SK-N-MC (cell line): ENCODE results near the gene JPT2.

Experiments
- EZH2 ChIP-seq: fragments of 200-600 bp; sonication (generic); IDR thresholded peaks from one replicate; pipeline ENCODE4 v1.6.1; 2017; ENCODE audit warnings: antibody characterized with exemption
- FOXP2 ChIP-seq: optimal IDR thresholded peaks from 2 replicates; pipeline ENCODE3; 2011; ENCODE audit warnings: mild to moderate bottlenecking, moderate library complexity; ENCODE audit not compliant: insufficient read depth; ENCODE audit errors: extremely low read length, control extremely low read depth
- POLR2AphosphoS5 ChIP-seq: IDR thresholded peaks from 2 replicates; pipeline ENCODE4 v1.6.1; 2012; ENCODE audit warnings: mild to moderate bottlenecking, low read depth, low read length, borderline replicate concordance

DNA sequence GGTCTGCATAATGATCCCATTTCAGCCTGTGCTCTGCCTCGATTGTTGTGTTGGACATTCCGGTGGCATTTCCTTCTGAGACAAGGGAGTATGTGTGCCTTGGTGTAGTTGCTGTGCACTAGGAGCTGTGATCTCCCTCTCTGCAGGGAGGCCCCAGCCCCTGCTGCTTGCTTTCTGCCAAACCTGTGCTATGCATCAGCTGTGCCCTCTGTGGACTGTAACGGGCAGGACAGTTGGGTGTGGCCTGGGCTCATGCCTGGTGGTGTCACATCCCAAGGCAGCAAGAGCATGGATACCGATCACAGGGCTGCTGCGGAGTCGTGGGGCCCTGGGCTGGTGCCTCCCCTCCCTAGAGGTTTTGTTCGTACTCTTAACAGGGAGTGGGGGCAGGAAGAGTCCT lies 3.8 kb upstream of the JPT2 start:
- TF ChIP-seq EZH2 (no peak), POLR2AphosphoS5 (no peak), FOXP2 (no peak)
